GM20431 (cell line): ENCODE results near the gene OTOP2.

ENCODE experiments used
- in situ Hi-C: fragments of 300-500 bp; cut with MseI, MboI; formaldehyde crosslinking; loops from one replicate; pipeline ENCODE4 v1.15.0; 2020; ENCODE audit warnings: low sequenced_read_pairs; ENCODE audit not compliant: unreplicated experiment

OTOP2 gene, protein sequence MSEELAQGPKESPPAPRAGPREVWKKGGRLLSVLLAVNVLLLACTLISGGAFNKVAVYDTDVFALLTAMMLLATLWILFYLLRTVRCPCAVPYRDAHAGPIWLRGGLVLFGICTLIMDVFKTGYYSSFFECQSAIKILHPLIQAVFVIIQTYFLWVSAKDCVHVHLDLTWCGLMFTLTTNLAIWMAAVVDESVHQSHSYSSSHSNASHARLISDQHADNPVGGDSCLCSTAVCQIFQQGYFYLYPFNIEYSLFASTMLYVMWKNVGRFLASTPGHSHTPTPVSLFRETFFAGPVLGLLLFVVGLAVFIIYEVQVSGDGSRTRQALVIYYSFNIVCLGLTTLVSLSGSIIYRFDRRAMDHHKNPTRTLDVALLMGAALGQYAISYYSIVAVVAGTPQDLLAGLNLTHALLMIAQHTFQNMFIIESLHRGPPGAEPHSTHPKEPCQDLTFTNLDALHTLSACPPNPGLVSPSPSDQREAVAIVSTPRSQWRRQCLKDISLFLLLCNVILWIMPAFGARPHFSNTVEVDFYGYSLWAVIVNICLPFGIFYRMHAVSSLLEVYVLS

GRCh38 chr17:74924250-74924948 lies at the start of gene OTOP2:
Gene OTOP2 (plus strand): TSS chr17:74924273. CDS start chr17:74924633, 360 bp downstream.
- in situ Hi-C loops: no loop called here

- in situ Hi-C loops: no loop called here
Observed at GRCh38 chr17:74874615-74875037, 49.4 kb upstream of the OTOP2 start.

DNA sequence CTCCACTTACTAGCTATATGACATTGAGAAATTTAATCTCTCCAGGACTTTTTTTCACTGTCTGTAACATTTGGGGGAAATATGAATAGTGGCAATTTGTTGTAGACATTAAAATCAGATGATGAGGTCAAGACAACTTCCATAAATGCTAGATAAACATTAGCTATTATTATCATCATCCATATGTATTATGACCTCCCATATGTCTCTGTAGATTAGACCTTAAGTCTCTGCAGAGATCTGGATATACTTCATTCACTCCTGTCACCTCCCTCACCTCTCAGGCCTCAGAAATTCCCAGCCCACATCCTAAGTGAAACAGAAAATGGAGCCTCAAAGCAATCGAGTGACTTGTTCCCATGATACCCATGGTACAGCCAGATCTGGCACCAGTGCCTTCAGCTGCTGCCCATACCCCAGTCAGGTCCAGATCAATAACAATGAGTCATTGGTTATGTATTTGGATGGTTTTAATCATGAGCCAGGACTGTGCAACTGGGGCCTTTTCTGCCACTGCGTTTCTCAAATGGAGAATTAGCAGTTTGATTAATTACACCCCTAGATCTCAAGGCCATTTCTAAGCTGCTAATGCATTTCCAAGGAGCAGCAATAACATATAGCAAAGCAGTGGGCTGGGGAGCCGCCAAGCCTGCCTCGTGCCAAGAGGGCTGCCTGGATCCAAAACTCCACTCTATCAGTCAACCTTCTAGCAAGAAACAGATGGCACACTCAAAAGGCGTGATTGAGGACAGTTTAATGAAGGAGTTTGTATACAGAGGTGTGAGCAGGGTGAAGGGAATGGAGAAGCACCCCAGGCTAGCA lies 48.7 kb upstream of the OTOP2 start:
- in situ Hi-C loops: no loop called here

DNA sequence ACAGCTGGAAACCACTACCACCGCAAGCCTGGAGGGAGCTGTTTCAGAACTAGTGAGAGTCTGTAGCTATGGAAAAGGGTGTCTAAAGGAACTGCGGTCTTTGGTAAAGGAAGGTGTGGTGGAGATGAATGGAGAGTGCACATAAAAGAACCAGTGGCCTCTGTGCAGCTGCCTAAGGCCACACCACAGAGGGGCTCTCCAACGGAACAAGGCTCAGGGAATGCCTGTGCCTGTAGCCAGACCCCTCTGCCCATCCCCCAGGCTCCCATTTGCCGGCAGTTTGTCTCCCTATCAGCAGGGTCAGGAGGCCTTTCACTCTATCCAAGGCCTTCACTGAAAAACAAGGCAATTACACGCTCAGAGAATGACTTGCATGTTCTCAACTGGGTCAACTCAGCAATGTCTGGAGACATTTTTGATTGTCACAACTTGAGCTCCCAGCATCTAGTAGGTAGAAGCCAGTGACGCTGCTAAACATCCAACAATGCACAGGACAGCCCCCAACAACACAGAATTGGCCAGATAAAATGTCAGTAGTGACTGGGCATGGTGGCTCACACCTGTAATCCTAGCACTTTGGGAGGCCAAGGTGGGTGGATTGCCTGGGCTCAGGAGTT lies 48.0 kb upstream of the OTOP2 start:
- in situ Hi-C loops: no loop called here

DNA sequence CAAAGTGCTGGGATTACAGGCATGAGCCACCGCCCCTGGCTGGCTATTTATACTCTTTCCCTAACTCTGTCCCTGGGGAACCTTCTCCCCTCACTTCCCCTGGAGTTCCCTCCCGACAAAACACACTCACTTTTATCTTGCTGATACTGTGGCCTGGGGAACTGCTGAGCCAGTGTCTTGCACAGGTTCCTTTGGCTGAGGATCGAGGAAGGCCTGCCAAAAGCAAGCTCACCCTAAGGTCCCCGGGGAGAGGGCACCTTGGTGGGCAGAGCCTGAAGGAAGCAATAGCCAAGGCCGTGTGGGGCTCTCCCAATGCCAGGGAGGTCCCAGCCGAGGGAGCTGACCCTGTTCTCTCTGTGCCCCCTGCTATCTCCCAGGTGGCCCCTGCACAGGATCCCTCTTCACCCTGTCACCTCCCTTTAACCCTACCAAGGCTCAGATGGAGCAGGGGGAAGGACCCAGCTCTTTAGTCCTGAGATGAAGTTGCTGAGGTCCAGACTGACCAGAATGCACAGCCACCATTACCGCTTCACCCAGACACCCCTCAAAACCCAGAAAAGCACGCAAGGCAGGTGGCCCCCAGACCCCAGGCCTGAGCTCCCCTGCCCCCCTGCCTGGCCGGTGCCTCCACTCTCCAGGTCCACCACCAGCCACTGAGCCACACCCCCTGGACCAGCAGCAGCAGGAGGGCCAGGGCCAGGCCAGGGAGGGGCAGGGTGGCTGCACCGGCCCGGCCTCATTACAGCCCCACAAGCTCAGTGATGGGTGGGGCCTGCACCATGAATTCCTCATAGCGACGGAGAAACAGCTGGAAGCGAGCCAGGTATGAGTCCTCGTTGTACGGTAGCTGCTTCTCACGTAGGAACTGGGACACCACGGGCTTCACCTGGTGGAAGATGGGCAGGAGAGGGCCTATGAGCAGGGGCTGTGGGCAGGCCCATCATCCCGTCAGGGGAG lies 46.2 kb upstream of the OTOP2 start:
- in situ Hi-C loops: no loop called here

DNA sequence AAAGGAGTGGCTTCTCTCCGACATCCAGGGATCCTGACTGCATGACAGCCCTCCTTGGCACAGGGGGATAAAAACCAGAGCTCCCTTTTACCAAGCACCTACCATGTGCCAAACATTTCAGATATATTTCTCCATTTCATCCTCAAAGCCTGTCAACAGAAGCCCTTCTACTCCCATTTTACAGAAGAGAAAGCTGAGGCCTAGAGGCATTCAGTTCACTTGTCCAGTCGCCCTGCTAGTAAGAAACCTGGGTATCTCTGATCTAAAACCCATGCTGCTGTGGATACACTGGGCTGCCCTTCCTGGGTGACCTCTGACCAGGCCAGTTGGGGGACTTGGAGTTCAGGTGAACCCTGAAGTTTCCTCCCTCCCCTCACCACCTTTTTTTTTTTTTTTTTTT lies 45.4 kb upstream of the OTOP2 start:
- in situ Hi-C loops: no loop called here

DNA sequence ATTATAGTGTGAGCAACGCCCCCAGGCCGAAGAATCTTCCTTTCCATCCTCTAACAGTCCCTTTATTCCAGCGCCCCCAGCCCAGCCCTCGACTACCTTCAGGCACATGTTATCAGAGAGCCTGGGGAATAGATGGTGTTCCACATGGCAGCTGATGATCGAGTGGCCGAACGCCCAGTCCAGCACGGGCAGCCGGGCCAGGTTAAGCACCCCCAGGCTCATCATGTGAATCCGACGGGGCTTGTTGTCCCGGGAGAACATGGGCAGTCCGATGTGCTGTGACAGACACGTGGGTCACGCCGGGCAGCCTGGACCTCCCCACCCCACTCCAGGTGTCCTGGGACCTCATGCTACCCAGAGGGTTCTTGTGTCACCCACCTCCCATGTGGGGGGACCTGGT lies 44.8 kb upstream of the OTOP2 start:
- in situ Hi-C loops: no loop called here

GRCh38 chr17:74881073-74881472 lies 43.0 kb upstream of the OTOP2 start:
- in situ Hi-C loops: no loop called here

DNA sequence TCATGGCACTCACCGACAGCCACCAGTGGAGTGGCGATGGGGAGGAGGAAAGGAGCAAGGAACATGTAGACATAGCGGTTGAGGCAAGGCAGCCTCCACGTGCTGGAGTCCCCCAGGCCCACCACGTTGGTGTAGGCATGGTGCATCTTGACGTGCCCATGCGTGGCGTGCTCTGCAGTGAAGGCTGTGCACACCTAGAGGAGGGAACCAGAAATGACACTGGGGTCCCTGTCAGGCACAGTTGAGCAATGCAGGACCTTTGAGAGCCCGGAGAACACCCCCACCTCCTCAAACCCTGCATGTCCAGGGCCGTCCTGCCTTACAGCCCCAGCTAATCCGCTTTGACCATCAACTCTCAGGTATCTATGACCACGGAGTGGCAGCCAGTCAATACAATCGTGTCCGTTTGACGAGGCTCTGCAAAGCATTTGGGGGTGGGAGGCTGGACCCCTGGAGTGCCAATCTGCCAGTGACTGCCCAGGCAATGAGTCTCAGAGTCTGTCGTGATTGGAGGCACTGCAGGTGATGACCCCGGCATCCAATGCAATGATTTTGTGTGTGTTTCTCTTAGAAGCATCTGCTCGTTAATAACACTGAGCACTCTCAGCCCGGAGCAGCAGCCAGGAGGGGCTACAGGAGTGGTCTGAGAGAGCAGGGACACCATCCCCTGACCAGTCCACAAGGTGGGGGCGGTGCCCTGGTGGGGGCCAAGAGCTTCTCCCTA lies 41.4 kb upstream of the OTOP2 start:
- in situ Hi-C loops: no loop called here

DNA sequence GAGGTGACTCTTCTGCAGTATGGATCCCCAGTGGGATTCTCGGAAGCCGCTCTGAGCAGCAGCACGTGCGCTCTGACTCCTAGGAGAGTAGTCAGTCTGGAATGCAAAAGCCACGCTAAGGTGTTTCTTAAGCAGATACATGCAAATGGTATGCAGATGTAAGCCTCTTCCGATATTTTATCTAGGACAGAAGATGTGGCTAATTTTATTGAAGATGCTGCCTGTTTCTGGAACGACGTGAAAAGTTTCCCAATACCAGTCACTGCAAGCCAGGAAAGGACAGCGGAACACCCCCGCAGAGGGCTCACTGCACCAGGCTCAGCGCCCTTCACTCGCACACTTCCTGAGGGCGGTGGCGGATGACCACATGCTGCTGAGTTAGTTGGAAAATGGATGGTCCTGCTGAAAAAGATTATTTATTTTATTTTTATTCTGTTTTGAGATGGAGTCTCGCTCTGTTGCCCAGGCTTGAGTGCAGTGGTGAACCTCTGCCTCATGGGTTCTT lies 40.8 kb upstream of the OTOP2 start:
- in situ Hi-C loops: no loop called here

DNA sequence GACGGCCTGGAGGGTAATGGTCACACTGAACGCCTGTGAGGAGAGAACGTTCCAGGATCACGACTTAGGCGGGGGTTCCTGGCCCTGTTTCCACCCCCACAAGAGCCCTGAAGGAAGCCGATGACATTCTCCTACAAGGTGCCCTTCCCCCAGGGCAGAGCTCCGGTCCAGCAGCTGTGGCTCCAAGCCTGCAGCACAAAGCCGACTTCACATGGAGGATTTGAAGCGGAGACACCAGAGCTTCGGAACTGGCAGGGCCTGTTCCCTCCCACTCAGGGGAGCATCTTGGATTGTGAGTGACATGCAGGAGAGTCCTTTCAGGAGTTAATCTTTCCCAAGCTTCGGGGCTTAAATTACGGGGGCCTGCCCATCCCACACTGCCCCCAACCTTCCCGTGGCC lies 35.6 kb upstream of the OTOP2 start:
- in situ Hi-C loops: no loop called here

DNA sequence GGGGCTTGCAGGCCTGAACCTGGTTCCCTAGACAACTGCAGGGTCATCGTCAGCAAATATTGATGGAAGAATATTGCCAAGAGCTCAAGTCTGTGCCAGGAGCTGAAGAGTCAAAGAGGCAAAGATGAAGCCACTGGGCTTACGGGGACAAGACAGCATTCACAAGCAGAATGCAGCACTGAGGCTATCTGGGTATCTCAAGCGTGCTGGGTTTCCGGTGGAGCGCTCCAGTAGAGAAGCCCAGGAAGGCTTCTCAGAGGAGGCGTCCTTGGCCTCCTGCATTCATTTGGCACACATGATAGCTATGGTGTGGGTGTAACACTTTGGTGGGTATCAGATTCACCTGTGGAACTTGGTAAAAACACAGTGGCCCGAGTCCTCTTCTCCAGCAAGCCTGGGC lies 33.5 kb upstream of the OTOP2 start:
- in situ Hi-C loops: no loop called here

GRCh38 chr17:74892013-74892841 lies 31.8 kb upstream of the OTOP2 start:
- in situ Hi-C loops: no loop called here

DNA sequence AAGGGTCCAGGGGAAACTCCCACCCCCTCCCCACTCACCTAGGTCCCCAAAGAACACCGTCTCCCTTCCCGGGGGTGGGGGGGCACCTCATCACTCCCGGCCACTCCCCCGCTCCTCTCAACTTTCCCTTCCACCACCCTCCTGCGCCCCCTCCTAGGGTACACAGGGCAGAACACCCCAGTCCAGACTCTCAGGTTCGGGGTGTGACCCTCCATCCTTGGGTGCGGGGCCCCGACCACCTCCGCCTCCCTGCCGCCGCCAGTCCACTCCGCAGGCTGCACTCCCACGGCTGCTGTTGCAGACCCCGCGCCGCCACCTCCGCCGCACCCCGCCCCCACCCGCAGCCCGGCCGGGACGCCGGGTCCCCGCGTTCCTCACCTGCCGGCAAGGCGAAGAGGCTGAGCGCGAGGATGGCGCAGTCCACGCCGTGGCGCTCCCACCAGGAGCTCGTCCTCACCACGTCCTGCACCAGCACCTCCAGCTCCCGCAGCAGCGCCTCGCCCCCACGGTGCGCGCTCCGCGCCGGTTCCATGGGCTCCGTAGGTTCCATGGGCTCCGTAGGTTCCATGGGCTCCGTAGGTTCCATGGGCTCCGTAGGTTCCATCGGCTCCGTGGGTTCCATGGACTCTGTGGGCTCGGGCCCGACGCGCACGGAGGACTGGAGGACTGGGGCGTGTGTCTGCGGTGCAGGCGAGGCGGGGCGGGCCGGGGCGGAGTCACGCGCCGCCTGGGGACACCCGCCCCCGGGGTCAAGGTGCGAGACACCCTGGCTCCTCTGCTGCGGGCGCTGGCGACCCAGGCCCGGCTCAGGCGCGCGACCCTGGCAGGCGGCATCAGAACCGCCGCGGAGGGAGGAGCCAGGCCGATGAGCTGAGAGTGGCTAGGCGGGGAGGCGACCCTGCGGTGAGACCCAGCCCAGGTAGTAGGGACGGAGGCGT lies 30.8 kb upstream of the OTOP2 start, which contains the start of gene FADS6:
TSS of gene FADS6 (minus strand) at position 660 of the 938 bp plus-strand sequence. CDS start at position 622, 38 bp downstream.
- in situ Hi-C loops: no loop called here

DNA sequence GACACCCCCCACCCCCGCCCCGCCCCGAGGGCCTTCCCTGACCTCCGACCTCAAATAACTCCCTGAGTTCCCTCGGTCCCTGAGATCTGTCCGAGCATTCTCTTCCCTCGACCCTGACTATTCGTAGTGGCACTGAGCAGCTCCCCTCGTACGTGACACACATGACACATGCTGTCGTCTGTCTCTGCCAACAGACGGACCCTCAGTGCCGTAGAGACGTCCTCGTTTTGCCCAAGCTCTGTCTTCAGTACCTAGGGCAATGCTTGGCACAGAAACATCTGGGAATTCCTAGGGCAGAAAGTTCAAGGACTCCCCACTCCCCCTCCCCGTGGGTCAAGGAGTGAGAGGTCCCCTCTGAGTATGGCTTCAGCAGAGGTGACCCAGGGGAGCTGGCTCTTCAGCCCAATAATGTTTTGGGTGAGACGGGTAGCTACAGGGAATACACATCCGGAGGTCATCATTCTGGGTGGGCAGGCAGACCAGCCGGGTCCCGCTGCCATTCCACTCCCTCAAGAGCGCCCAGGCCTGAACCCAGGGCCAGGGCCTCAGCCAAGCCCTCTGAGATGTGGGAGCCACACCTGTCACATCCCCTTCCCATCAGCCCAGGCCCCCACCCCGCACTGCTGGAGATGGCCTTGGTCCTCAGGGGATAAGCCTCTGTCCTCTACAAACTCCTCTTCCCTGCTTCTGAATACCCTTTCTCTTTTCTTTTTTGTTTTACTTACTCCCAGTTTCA lies 30.0 kb upstream of the OTOP2 start:
- in situ Hi-C loops: no loop called here
